ENCODE measurements around the gene EXOC2. TPM values are rescaled to one million over a fixed set of nuclear protein-coding genes. Genes with fewer than 3 reads are reported as not detected.

The EXOC2 gene
- total RNA-seq, 2 donors from 2014 or later: 17.2 to 24.1 TPM

DNA sequence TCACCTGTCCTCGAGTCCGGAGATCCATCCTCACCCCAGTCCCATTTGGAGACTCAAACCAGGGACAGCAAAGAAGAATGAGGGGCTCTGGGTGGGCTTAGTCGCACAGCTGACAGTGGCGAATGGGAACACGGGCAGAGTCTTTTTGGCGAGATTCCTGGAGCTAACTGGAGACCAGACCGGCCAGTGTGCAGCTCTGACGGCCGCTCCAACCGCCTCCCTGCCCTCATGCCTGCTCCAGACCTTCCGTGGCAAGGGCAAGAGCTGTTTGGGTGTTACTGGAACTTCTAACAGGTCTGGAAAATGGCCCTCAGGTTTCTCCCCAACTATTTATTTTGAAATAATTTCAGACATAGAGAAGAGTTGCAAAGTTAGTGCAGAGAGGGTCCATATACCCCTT, 225.8 kb downstream of the EXOC2 start:
- no peak for ATAC-seq (ENCODE audit: insufficient number of reproducible peaks, low FRiP score, low read depth)
- Histone ChIP-seq H3K36me3 (no peaks in the 10 kb centered on the region), H3K9me3 (no peaks in the 10 kb centered on the region), H3K4me3 (no peak overlapping the region), H3K27me3 (replicated peaks; ENCODE audit: insufficient read depth) (no peaks in the 10 kb centered on the region), H3K4me1 (ENCODE audit: control insufficient read depth in 1 of 2, low read depth in 2 of 2) (no peaks in the 10 kb centered on the region), H3K27ac (no peak overlapping the region)
- DNase-seq (ENCODE audit: low spot score): no peak
- TF ChIP-seq, protein P1, sequence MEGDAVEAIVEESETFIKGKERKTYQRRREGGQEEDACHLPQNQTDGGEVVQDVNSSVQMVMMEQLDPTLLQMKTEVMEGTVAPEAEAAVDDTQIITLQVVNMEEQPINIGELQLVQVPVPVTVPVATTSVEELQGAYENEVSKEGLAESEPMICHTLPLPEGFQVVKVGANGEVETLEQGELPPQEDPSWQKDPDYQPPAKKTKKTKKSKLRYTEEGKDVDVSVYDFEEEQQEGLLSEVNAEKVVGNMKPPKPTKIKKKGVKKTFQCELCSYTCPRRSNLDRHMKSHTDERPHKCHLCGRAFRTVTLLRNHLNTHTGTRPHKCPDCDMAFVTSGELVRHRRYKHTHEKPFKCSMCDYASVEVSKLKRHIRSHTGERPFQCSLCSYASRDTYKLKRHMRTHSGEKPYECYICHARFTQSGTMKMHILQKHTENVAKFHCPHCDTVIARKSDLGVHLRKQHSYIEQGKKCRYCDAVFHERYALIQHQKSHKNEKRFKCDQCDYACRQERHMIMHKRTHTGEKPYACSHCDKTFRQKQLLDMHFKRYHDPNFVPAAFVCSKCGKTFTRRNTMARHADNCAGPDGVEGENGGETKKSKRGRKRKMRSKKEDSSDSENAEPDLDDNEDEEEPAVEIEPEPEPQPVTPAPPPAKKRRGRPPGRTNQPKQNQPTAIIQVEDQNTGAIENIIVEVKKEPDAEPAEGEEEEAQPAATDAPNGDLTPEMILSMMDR (IDR thresholded peaks at IDR 0.05): no peak

DNA sequence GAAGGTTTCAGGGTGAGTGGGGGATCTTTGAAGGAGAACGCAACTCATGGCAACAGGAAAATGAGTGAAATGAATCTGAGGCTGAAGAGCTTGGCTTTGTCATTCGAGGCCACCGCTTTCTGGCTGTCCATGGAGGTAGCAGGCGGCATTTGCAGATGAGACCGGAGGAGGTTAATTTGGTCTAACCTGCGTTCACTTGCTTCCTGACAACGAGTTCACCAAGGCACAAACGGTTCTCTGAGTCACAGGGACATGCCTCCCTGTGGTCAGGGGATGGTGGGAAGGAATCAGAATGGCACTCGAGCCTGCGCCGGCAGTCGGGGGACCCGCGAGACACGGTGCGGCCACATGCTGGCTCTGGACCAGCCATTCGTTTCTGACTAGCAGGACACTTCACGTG, 226.4 kb downstream of the EXOC2 start:
- Histone ChIP-seq H3K9me3 (no peaks in the 10 kb centered on the region), H3K4me3 (no peak overlapping the region), H3K36me3 (no peaks in the 10 kb centered on the region), H3K27me3 (replicated peaks; ENCODE audit: insufficient read depth) (no peaks in the 10 kb centered on the region), H3K4me1 (ENCODE audit: control insufficient read depth in 1 of 2, low read depth in 2 of 2) (no peaks in the 10 kb centered on the region), H3K27ac (no peak overlapping the region)
- DNase-seq (ENCODE audit: low spot score) (no peak), ATAC-seq (ENCODE audit: insufficient number of reproducible peaks, low FRiP score, low read depth) (no peak)
- TF ChIP-seq, protein P1 (IDR thresholded peaks at IDR 0.05): no peak

GRCh38 chr6:465531-466348, 227.2 kb downstream of the EXOC2 start:
- Histone ChIP-seq H3K9me3 (no peaks in the 10 kb centered on the region), H3K36me3 (no peaks in the 10 kb centered on the region), H3K27ac (no peak overlapping the region), H3K4me3 (no peak overlapping the region), H3K27me3 (replicated peaks; ENCODE audit: insufficient read depth) (no peaks in the 10 kb centered on the region), H3K4me1 (ENCODE audit: control insufficient read depth in 1 of 2, low read depth in 2 of 2) (no peaks in the 10 kb centered on the region)
- TF ChIP-seq, protein P1 (IDR thresholded peaks at IDR 0.05): no peak
- DNase-seq (ENCODE audit: low spot score): no peak
- ATAC-seq (ENCODE audit: insufficient number of reproducible peaks, low FRiP score, low read depth): no peak

GRCh38 chr6:456887-457286, 236.1 kb downstream of the EXOC2 start:
- H3K4me1 ChIP-seq (ENCODE audit: control insufficient read depth in 1 of 2, low read depth in 2 of 2): no peaks in the 10 kb centered on the region
- no peak overlapping the region for H3K27ac ChIP-seq
- ATAC-seq (ENCODE audit: insufficient number of reproducible peaks, low FRiP score, low read depth) (no peak), DNase-seq (ENCODE audit: low spot score) (no peak)
- no peaks in the 10 kb centered on the region for H3K27me3 ChIP-seq (replicated peaks; ENCODE audit: insufficient read depth)
- no peaks in the 10 kb centered on the region for H3K9me3 ChIP-seq
- no peak overlapping the region for H3K4me3 ChIP-seq
- no peaks in the 10 kb centered on the region for H3K36me3 ChIP-seq
- TF ChIP-seq, protein P1 (IDR thresholded peaks at IDR 0.05): no peak

- no peak for DNase-seq (ENCODE audit: low spot score)
- Histone ChIP-seq H3K27ac (no peak overlapping the region), H3K4me1 (ENCODE audit: control insufficient read depth in 1 of 2, low read depth in 2 of 2) (no peaks in the 10 kb centered on the region), H3K36me3 (no peaks in the 10 kb centered on the region), H3K27me3 (replicated peaks; ENCODE audit: insufficient read depth) (no peaks in the 10 kb centered on the region), H3K4me3 (no peak overlapping the region), H3K9me3 (no peaks in the 10 kb centered on the region)
- TF ChIP-seq, protein P1 (IDR thresholded peaks at IDR 0.05): no peak
- ATAC-seq (ENCODE audit: insufficient number of reproducible peaks, low FRiP score, low read depth): no peak
These were observed 236.5 kb downstream of the EXOC2 start for GRCh38 chr6:456358-456867.
